Adrenal gland (tissue), 12 donors: ENCODE results near the gene KATNIP. TPM values are rescaled to one million over a fixed set of nuclear protein-coding genes. Genes with fewer than 3 reads are reported as not detected.

Experiments used
- DNase-seq, 7 donors: peaks; one replicate each; pipeline ENCODE4 v3.0.0-alpha.2; 2019 to 2020
- H3K27ac ChIP-seq, 5 donors: fragments of 200-600 bp; sonication (generic) in 4 of 5; 1 replicate in 3 of 5; 2 replicates in 2 of 5; pipeline versions ENCODE4 v1.5.1 to v1.8.0; 2016 to 2020; ENCODE audit warnings: mild to moderate bottlenecking in 1 of 5
- H3K27me3 ChIP-seq: fragments of 200-600 bp; 2 replicates; pipeline ENCODE4 v1.8.0; 2021
- H3K36me3 ChIP-seq, 2 donors: fragments of 200-600 bp; replicated peaks in 1 of 2; 1 replicate in 1 of 2; 2 replicates in 1 of 2; pipeline versions ENCODE4 v1.5.1 to v1.8.0; 2018 to 2022
- H3K4me1 ChIP-seq, 2 donors: fragments of 200-600 bp; replicated peaks in 1 of 2; 1 replicate in 1 of 2; 2 replicates in 1 of 2; pipeline versions ENCODE4 v1.5.1 to v1.8.0; 2018 to 2021
- H3K4me3 ChIP-seq, 4 donors: fragments of 200-600 bp; sonication (generic) in 3 of 4; one replicate each; pipeline ENCODE4 v1.5.1; 2016 to 2018
- H3K9me3 ChIP-seq, 3 donors: fragments of 200-600 bp; sonication (generic) in 1 of 3; replicated peaks in 1 of 3; 1 replicate in 2 of 3; 2 replicates in 1 of 3; pipeline versions ENCODE4 v1.5.1 to v1.8.0; 2016 to 2021
- CTCF ChIP-seq, 6 experiments: fragments of 450-650 bp in 4 of 6; fragments of 200-600 bp in 2 of 6; sonication (generic) in 1 of 6; IDR thresholded peaks; 1 replicate in 5 of 6; 2 replicates in 1 of 6; pipeline versions ENCODE4 v1.5.1 to v1.8.0; 2016 to 2021; ENCODE audit warnings: antibody characterized with exemption in 6 of 6, mild to moderate bottlenecking in 2 of 6, moderate library complexity in 1 of 6
- POLR2A ChIP-seq, 2 donors: fragments of 450-650 bp; IDR thresholded peaks; one replicate each; pipeline ENCODE4 v1.6.1; 2017; ENCODE audit warnings: antibody characterized with exemption in 2 of 2, mild to moderate bottlenecking in 2 of 2, moderate library complexity in 1 of 2
- WGBS, 4 donors: extraction: QIAGEN DNeasy Blood & Tissue Kit in 2 of 4; methylation state at CpG; one replicate each; pipeline versions ENCODE4 v1.1.5 to v1.1.7; 2013 to 2017; 5-methylcytosine and 5-hydroxymethylcytosine counted together
- intact Hi-C, 2 donors: fragments of 100-400 bp; cut with DNase I; formaldehyde crosslinking; loops; one replicate each; pipeline versions ENCODE4 v1.14.1 to v1.15.0; 2022 to 2023
- polyA plus RNA-seq, 3 donors: library from polyadenylated mRNA; stranded (reverse); fragments of 200-250 nt in 2 of 3; fragments of 350-450 nt in 1 of 3; fragmentation: Illumina TruSeq in 1 of 3; extraction: RNeasy Lipid Tissue Mini Kit (QIAGEN cat#74804) in 1 of 3; gene quantifications; one replicate each; pipeline ENCODE4 v1.2.3, GENCODE V29; 2013 to 2014
- total RNA-seq, 9 donors: library from RNA; depleted of rRNA in 4 of 9; stranded (reverse); fragments of >200 nt in 4 of 9; fragments of 120-200 nt in 1 of 9; fragmentation: NEBNext Ultra II Directional in 1 of 9; extraction: Animal tissue kit (Norgen Biotek cat#: 25700) in 1 of 9; gene quantifications; one replicate each; pipeline versions ENCODE4 v1.1.0 to v1.2.4, GENCODE V29; 2013 to 2023
- donor health status: healthy with polysubstance abuse.
- donor health status: Bipolar disorder and iron deficiency.
- donor health status: DM: yes; HTN: yes; CAD: no.
- donor health status: DM: no; HTN: no; CAD: no.
- donor health status: DM: no; HTN: no; CAD: no.
- donor health status: DM: yes; HTN: yes; CAD: no.

Gene KATNIP
- total and polyA plus RNA-seq, 12 donors: 9.1 to 80.4 (median 16.9) TPM

GRCh38 chr16:27576729-27577128 is 26.8 kb downstream of the KATNIP start:
- Histone ChIP-seq H3K27ac (no peak overlapping the region), H3K9me3 (no peaks in the 10 kb centered on the region), H3K4me1 (peaks cover 0 to 15% of the 10 kb centered on the region in 2 donors), H3K4me3 (no peak overlapping the region), H3K27me3 (no peaks in the 10 kb centered on the region), H3K36me3 (no peaks in the 10 kb centered on the region)
- WGBS, 4 donors: 74 to 87% (median 81%) methylated on average over 5 of the region's 5 CpGs
- intact Hi-C loops: no loop called here
- TF ChIP-seq POLR2A (IDR thresholded peaks at IDR 0.05): no peak
- no peak for TF ChIP-seq CTCF (IDR thresholded peaks at IDR 0.05)
- no peak for DNase-seq

- Histone ChIP-seq H3K4me1 (peaks cover 0 to 15% of the 10 kb centered on the region in 2 donors), H3K27ac (peak overlapping the region in 1 of 5 donors; percentile 62), H3K4me3 (no peak overlapping the region), H3K27me3 (no peaks in the 10 kb centered on the region), H3K9me3 (no peaks in the 10 kb centered on the region), H3K36me3 (no peaks in the 10 kb centered on the region)
- DNase-seq: no peak
- intact Hi-C loops: no loop called here
- 61 to 73% (median 65%) methylated on average over 3 to 4 of the region's 4 CpGs for WGBS, 4 donors
- TF ChIP-seq CTCF (IDR thresholded peaks at IDR 0.05) (no peak), POLR2A (IDR thresholded peaks at IDR 0.05) (no peak)
These were observed 29.4 kb downstream of the KATNIP start for GRCh38 chr16:27579087-27579980.

GRCh38 chr16:27582883-27583282 is 32.9 kb downstream of the KATNIP start:
- no peaks in the 10 kb centered on the region for H3K36me3 ChIP-seq
- H3K27me3 ChIP-seq: no peaks in the 10 kb centered on the region
- intact Hi-C loops: no loop called here
- H3K4me3 ChIP-seq: no peak overlapping the region
- DNase-seq: no peak
- WGBS, 4 donors: 61 to 70% (median 65%) methylated on average over 2 of the region's 2 CpGs
- TF ChIP-seq POLR2A (IDR thresholded peaks at IDR 0.05) (no peak), CTCF (IDR thresholded peaks at IDR 0.05) (no peak)
- H3K4me1 ChIP-seq: peaks cover 0 to 8% of the 10 kb centered on the region in 2 donors
- no peak overlapping the region for H3K27ac ChIP-seq
- no peaks in the 10 kb centered on the region for H3K9me3 ChIP-seq

- intact Hi-C loops: no loop called here
- 88 to 100% (median 95%) methylated on average over 1 of the region's 1 CpG for WGBS, 4 donors
- DNase-seq: no peak
These were observed 33.7 kb downstream of the KATNIP start for GRCh38 chr16:27583634-27584033.

More at GRCh38 chr16:27583634-27584033, 33.7 kb downstream of the KATNIP start:
- Histone ChIP-seq H3K27ac (no peak overlapping the region), H3K9me3 (no peaks in the 10 kb centered on the region), H3K36me3 (no peaks in the 10 kb centered on the region), H3K27me3 (no peaks in the 10 kb centered on the region), H3K4me1 (peaks cover 0 to 8% of the 10 kb centered on the region in 2 donors), H3K4me3 (no peak overlapping the region)
- no peak for TF ChIP-seq POLR2A (IDR thresholded peaks at IDR 0.05)
